Putamen (tissue), 1 donor: ENCODE measurements around the gene EIF2S1.
"Not testable (repeated sequence)": the region's sequence is repeated elsewhere in the genome, so short reads cannot be mapped to it uniquely, and the experiment has no call there.

Experiments
- DNase-seq: peaks from one replicate; pipeline ENCODE4 v3.0.0-alpha.2; 2016; ENCODE audit warnings: low spot score

The EIF2S1 gene

GRCh38 chr14:67411820-67412421, 51.8 kb downstream of the EIF2S1 start, which contains the start of gene PLEK2:
Gene PLEK2, minus strand, starts transcription at chr14:67412165. Its CDS starts 106 bp downstream, at chr14:67412059.
- DNase-seq, result no peak

- DNase-seq, result no peak
These were observed 54.0 kb downstream of the EIF2S1 start for GRCh38 chr14:67413806-67414769.

- DNase-seq, result not testable (repeated sequence)
These were observed 55.5 kb downstream of the EIF2S1 start for GRCh38 chr14:67415610-67416009.

- DNase-seq, result no peak
These were observed 56.0 kb downstream of the EIF2S1 start for GRCh38 chr14:67416085-67416484.

GRCh38 chr14:67416810-67417209, 56.7 kb downstream of the EIF2S1 start:
- no peak for DNase-seq

- DNase-seq, result no peak
These were observed 57.5 kb downstream of the EIF2S1 start for GRCh38 chr14:67417633-67418032.

GRCh38 chr14:67418401-67419191, 58.5 kb downstream of the EIF2S1 start:
- no peak for DNase-seq

GRCh38 chr14:67420102-67420739, 60.1 kb downstream of the EIF2S1 start:
- DNase-seq, result no peak

GRCh38 chr14:67421356-67422224, 61.5 kb downstream of the EIF2S1 start:
- DNase-seq, result no peak

- DNase-seq, result no peak
These were observed 63.3 kb downstream of the EIF2S1 start for GRCh38 chr14:67423424-67423823.

- no peak for DNase-seq
These were observed 64.4 kb downstream of the EIF2S1 start for GRCh38 chr14:67424539-67424938.

- no peak for DNase-seq
These were observed 65.5 kb downstream of the EIF2S1 start for GRCh38 chr14:67425608-67426007.

GRCh38 chr14:67426161-67426560, 66.0 kb downstream of the EIF2S1 start:
- no peak for DNase-seq

- peak; percentile 74 for DNase-seq
These were observed 67.0 kb downstream of the EIF2S1 start for GRCh38 chr14:67426983-67427606.

GRCh38 chr14:67428501-67429031, 68.4 kb downstream of the EIF2S1 start:
- no peak for DNase-seq

GRCh38 chr14:67429510-67430205, 69.5 kb downstream of the EIF2S1 start:
- no peak for DNase-seq

GRCh38 chr14:67432050-67432564, 72.0 kb downstream of the EIF2S1 start:
- DNase-seq, result no peak

- DNase-seq, result no peak
These were observed 75.5 kb downstream of the EIF2S1 start for GRCh38 chr14:67435603-67436002.
